DLD1 (cell line): ENCODE results near the gene ZSWIM1.
"Not testable (repeated sequence)": the region's sequence is repeated elsewhere in the genome, so short reads cannot be mapped to it uniquely, and the experiment has no call there.

Source experiments
- in situ Hi-C: cut with HindIII; loops from 2 replicates; pipeline ENCODE4 v1.10.0; 2017; ENCODE audit warnings: low sequenced_read_pairs

ZSWIM1 gene

DNA sequence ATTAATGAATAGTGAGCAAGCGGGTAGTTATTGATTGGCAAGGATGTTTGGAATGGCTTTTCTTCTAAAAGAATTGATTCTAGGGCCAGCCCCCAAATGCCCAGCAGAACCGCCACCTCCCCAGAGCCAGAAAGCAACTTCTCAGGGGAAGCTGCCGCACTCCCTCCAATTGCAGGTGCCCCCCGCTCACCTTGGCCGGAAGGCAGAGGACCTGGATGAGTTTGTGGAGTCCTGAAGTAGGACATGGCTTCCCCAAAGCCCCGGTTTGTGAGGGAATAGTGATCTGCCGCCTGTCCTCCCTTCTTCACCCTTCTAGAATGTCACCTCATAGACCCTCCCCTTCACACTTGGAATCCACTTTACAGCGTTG, 6.3 kb downstream of the ZSWIM1 start, which contains the start of gene SPATA25:
TSS of gene SPATA25 (minus strand) at position 277 of the 370 bp plus-strand sequence. CDS start at position 245, 32 bp downstream.
- in situ Hi-C loops = no loop called here

DNA sequence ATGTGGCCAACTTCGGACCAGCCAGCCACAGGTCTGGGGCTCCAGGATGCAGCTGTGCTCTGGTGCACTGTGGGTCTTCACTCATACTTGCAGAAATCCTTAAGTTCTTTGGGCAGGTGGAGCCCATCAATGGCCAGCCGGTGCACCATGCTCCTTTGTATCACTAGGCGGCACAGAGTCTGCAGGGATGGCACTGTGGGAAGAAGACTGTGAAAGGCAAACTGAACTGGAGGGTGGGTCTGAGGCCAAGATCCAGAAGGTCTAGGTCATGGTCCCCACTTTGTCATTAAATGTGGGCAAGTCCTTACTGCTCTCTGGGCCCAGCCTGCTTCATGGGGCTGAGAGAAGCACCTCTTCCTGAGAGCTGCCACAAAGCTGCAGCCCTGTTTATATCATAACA, 7.7 kb downstream of the ZSWIM1 start:
- in situ Hi-C loops = no loop called here

DNA sequence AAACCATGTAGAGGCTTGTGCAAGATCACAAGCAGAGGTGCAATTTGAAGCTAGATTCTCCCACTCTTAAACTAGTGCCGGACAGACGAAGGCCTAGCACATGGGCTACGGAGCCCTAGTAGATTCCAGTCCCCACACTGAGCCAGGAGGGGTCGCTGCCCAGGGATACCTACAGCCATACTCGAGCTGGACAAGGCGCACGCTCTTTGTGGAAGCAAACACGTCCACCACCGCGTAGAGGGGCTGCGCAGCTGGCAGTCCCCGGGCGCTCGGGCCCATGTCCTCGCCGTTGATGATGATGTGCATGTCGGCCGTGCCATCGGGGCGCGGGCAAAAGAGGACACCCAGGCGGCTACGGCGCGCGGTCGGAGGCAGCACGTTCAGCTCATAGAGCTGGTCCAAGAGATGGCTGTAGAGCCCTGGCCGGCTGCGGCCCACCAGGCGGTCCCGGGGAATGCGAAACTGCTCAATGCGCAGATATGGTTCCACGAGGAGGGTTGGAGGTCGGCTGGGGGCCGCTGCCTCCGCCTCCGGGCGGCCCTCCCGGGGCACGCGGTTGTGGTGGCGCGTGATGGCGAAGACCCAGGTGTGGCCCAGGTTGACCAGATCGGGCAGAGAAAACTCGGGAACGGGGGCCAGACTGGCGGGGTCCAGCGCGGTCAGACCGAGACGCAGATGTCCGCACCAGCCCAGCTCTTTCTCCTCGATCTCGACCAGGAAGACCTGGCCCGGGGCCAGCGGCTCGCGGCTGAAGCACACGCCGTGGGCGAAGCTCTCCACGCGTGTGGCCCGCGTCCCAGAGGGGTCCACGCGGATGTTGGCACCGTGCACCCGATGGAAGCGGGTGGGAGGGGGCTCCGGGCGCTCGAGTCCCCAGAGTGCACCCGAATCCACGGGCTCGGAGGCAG, 9.3 kb downstream of the ZSWIM1 start:
- in situ Hi-C loops = no loop called here

DNA sequence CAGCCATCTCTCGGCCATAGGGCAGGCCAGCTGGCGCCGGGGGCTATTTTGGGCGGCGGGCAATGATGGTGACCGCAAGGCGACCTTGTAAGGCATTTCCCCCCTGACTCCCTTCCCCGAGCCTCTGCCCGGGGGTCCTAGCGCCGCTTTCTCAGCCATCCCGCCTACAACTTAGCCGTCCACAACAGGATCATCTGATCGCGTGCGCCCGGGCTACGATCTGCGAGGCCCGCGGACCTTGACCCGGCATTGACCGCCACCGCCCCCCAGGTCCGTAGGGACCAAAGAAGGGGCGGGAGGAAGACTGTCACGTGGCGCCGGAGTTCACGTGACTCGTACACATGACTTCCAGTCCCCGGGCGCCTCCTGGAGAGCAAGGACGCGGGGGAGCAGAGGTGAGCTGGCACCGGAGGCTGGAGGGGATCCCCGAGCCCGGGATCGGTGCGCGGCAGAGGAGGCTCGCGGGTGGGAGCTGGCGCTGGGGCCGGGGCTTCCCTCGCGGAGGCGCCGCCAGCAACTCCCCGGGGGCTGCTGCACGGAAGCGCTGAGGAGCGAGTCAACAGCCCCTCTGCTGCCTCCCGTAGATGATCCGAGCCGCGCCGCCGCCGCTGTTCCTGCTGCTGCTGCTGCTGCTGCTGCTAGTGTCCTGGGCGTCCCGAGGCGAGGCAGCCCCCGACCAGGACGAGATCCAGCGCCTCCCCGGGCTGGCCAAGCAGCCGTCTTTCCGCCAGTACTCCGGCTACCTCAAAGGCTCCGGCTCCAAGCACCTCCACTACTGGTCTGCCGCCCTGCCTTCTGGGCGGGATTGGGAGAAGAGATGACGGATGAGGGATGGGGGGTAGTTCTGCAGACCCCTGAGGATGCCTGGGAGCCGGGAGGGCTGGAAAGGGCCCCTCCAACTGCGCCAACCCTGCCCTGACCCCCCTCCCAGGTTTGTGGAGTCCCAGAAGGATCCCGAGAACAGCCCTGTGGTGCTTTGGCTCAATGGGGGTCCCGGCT, 10.3 kb downstream of the ZSWIM1 start, which contains the start of the genes CTSA and NEURL2:
TSS of gene CTSA (plus strand) at position 351 of the 999 bp plus-strand sequence. CDS start at position 585, 234 bp downstream.
TSS of gene NEURL2 (minus strand) at position 224 of the 999 bp plus-strand sequence. CDS start at position 7, 217 bp downstream.
- in situ Hi-C loops = no loop called here

DNA sequence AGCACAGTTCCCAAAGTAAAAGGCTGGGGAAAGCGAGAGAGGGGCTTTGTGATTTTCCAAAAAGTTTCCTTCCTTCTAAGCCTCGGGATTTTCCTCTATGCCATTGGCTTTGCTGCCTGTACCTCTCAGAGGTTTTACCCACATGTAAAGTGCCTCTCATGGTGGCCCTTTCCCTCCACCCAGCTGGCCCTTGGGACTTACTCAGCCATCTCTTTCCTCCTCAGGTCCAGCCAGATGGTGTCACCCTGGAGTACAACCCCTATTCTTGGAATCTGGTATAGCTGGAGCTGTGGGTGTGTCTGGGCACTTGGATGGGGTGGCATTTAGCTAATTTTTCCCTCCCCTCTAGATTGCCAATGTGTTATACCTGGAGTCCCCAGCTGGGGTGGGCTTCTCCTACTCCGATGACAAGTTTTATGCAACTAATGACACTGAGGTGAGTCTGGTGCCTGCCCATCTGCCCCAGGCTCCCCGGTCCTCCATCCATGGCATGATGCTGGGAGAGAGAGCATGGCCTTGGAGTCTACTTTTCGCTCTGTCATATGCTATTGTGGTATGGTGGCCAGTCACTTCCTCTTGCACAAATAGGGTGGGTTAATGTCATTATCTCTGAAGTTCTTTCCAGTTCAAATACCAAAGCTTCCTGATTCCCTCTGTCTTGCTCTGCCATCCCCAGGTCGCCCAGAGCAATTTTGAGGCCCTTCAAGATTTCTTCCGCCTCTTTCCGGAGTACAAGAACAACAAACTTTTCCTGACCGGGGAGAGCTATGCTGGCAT, 11.2 kb downstream of the ZSWIM1 start:
- in situ Hi-C loops = no loop called here

DNA sequence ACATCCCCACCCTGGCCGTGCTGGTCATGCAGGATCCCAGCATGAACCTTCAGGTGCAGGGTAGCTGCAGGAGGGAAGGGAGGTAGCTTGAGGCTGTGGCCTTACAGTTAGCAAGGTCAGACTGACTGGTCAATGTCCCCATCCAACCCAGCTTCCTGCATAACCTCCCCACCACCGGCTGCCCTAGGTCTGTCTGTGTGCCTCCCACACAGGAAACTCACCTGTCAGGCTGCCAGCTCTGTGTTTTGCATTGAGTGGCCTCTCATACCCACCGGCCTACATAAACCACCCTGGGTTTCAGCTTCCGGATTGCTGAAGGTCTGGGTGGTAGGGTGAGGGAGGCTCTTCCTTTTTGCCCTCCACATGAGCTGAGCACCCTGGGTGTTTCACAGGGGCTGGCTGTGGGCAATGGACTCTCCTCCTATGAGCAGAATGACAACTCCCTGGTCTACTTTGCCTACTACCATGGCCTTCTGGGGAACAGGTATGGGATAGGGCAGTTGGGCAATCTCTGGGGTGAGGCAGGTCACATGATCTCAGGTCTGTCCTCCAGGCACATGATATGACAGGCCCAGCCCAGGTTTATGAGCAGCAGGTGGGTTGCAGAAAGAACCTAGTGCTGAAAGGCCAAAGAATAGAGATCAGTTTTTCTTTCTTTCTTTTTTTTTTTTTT, 11.9 kb downstream of the ZSWIM1 start:
- in situ Hi-C loops = no loop called here

DNA sequence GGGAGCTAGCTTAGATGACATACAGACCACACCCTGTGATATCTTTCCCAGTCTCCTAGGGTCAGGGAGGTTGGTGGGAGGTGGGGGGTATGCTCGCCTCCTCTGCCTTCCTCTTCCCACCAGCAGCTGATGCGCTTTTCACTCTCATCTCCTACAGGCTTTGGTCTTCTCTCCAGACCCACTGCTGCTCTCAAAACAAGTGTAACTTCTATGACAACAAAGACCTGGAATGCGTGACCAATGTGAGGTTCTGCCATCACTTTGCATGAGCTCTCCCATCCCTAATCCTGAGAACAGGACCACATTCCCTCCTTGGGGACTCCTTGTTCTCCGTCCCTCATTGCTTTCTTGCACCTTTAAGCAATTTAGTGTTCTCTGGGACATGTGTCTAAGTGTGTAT, 12.8 kb downstream of the ZSWIM1 start:
- in situ Hi-C loops = no loop called here

DNA sequence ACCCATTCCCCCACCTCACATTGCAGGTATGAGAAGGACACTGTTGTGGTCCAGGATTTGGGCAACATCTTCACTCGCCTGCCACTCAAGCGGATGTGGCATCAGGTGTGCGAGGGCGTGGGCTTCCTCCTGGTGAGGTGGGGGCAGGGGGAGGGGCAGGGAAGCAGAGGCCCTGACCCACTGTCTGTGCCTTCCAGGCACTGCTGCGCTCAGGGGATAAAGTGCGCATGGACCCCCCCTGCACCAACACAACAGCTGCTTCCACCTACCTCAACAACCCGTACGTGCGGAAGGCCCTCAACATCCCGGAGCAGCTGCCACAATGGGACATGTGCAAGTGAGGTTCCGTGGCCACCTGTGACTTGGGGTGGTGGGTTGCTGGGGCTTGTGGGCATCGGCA, 13.8 kb downstream of the ZSWIM1 start:
- in situ Hi-C loops = no loop called here

DNA sequence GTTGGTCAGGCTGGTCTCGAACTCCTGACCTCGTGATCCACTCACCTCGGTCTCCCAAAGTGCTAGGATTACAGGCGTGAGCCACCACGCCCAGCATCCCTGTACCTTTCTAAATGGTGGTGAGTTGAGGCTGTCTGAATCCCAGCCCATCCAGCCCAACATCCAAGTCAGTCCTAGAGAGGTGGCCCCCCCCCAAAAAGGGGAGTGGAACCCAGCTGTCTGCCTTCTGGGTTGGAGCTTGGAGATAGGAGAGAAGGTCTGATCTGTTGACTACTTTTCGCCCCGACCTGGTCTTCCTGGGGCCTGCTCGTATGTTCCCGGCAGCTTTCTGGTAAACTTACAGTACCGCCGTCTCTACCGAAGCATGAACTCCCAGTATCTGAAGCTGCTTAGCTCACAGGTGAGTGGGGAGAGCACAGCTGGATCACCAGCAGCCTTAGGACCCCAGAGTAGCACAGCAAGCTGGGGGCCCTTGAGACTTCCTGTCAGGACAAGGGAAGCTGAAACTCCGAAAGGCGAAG, 15.7 kb downstream of the ZSWIM1 start:
- in situ Hi-C loops = no loop called here

DNA sequence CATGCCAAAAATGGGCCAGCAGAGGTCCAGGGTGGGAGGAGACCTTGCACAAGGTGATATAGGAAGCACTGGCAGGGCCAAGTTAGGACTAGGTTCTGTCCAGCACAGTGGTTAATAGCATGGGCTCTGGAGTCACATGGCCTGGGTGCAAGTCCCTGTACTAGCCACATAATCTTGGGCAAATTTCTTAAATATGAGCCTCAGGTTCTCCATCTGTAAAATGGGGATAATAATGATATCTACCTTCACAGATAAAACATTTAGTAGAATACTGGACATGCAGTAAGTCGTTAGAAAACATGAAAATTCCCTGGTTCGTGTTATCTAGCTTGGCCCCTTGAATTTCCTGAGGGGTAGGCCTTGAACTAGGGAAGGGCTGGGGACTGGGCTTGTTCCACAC, 16.3 kb downstream of the ZSWIM1 start:
- in situ Hi-C loops = no loop called here

DNA sequence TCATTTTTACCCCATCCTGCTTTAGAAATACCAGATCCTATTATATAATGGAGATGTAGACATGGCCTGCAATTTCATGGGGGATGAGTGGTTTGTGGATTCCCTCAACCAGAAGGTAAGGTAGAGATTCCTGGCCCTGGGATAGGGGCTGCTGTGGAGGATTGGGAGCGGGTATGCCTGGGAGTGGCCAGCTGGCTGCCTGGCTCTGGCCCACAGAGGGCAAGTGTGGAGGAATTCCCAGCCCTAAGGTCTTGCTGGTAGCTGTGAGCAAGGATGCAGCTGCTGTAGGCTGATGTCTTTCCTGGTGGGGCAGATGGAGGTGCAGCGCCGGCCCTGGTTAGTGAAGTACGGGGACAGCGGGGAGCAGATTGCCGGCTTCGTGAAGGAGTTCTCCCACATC, 16.7 kb downstream of the ZSWIM1 start:
- in situ Hi-C loops = no loop called here

DNA sequence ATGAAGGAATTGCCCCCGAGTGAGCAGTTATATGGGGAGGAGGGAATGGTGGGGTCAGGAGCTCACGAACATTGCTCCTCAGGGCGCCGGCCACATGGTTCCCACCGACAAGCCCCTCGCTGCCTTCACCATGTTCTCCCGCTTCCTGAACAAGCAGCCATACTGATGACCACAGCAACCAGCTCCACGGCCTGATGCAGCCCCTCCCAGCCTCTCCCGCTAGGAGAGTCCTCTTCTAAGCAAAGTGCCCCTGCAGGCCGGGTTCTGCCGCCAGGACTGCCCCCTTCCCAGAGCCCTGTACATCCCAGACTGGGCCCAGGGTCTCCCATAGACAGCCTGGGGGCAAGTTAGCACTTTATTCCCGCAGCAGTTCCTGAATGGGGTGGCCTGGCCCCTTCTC, 17.3 kb downstream of the ZSWIM1 start:
- in situ Hi-C loops = no loop called here

DNA sequence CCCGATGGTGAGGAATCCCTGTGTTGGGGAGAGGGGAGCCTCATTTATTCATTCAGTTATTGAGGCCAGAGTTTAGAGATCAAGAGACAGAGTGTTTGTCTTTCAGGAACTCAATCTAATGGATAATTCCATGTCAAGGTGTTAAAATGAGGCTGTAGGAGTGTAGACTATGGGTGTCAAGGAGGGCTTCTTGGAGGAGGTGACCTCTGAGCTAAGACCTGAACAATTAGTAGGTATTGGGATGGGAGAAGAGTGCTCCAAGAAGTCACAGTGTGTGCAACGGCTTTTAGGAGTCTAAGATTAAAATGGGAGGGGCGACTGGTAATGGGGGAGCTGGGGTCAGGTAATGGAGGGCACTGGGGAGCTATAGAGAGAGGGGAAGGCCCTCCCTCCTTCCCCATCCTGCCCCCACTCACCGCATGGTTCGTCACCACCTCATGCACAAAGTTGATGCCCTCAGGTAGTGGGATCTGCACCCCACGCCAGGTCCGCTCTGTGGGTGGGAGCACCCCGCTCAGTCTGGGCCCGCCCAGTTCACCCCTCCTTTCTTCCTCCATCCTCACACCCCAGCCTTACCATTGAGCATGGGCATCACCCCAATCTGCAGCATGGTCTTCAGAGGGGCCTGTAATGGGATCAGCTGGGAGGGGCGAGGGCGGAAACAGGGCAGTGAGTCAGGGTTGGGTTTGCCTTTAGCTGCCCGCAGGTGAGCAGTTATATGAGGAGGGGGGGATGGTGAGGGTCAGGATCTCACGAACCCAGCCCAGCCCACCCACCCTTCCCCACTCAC, 18.2 kb downstream of the ZSWIM1 start:
- in situ Hi-C loops = no loop called here

DNA sequence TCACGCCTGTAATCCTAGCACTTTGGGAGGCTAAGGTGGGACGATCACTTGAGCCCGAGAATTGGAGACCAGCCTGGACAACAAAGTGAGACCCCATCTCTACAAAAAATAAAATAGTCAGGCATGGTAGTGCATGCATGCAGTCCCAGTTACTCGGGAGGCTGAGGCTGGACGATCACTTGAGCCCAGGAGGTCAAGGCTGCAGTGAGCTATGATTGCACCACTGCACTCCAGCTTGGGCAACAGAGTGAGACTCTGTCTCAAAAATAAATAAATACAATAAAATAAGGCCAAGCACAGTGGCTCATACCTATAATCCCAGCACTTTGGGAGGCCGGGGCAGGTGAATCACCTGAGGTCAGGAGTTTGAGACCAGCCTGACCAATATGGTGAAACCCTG, 20.3 kb downstream of the ZSWIM1 start:
- in situ Hi-C loops = not testable (repeated sequence)

DNA sequence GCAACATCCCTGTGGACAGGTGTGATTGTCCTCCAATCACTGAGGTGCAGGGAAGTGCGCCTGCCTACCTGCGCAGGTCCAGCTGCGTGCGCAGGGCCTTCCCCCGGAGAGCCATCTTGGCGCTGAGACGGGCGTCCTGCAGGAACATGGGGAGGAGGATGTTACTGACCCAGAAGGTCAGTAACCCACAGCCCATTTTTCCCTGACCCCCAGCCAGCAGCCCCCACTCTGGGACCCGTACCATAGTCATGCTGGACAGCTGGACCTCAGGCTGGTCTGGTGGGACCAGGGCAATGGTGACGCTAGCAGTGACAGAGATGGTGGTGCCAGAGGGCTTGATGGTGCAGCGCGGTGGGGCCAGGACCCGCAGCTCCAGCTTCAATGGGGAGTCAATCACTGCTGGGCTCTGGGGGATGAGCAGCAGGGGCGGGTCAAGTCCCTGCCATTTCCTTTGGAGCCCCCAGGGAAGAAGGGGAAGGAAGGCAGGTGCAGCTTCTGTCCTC, 21.2 kb downstream of the ZSWIM1 start:
- in situ Hi-C loops = no loop called here

DNA sequence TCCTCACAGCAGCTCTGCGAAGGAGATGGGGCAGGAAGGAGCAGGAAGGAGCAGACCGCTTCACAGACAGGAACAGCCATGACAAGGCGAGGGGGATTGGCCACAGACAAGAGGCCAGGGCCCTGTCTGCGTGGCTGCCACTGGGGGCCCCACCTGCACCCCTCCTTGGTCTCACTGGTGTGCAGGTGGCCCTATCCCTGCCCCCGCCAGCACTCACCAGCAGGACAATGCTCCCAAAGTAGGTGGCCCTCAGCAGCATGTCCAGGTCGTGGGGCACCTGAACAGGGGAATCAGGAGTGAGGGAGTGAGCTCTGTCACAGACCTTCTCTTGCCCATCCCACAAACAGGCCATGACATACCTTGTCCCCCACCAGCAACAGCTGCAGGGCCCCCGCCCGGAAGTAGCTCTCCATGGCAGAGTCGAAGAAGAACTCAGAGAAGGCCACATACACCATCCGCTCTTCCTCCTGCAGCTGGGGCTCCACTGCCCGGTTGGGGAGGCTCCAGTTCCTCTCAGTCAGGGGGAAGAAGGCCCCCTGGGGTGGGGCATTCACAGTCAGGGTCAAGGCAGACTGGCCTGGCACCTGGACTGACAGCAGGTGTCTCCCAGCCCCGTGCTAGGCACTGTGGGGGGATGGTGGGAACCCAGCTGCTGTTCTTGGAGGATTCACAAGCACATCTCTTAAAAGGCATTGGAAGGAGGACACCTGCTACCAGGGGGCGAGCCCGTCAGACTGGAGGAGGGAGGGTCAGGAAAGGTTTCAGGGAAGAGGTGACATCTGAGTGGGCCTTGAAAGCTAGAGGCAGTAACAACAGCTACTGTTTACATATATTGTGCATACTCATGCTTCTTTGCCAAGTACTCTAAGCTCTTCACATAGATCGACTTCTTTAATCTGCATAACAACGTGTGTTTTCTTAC, 23.8 kb downstream of the ZSWIM1 start:
- in situ Hi-C loops = no loop called here

DNA sequence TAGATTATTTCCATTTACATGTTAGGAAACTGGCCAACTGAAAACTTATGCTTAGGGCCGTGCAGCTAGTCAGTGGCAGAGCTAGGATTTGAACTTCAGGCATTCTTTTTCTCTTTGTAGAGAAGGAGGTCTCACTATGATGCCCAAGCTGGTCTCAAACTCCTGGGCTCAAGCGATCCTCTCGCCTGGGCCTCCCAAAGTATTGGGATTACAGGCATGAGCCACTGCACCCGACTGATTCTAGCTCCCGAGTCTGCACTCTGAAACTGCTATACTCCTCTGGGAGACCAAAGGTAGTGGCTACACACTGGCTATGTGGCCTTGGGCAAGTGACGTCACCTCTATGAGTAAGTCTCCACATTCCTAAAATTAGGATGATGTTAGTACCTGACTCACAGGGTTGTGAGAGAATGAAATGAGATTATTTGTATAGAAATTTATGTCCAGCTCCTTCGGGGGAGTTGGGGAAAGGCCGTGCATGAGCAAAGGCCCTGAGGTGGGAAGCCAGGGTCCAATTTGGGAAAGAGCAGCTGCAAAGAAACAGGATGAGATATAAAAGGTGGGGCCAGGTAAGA, 24.6 kb downstream of the ZSWIM1 start:
- in situ Hi-C loops = no loop called here
